A549 treated with GW870086 at 1 μM for 4 hours (cell line): ENCODE data around the gene PLEKHS1. TPM values are rescaled to one million over a fixed set of nuclear protein-coding genes. Genes with fewer than 3 reads are reported as not detected.

ENCODE experiments used
- total RNA-seq: library from RNA; stranded (reverse); fragments of 200-300 nt; extraction: Qiagen RNA extraction; gene quantifications from 5 replicates; pipeline ENCODE4 v1.2.3, GENCODE V29; 2022; ENCODE audit warnings: low read depth

The PLEKHS1 gene
- 0.03 TPM in 3 of 5 replicates, not detected in the others for total RNA-seq

DNA sequence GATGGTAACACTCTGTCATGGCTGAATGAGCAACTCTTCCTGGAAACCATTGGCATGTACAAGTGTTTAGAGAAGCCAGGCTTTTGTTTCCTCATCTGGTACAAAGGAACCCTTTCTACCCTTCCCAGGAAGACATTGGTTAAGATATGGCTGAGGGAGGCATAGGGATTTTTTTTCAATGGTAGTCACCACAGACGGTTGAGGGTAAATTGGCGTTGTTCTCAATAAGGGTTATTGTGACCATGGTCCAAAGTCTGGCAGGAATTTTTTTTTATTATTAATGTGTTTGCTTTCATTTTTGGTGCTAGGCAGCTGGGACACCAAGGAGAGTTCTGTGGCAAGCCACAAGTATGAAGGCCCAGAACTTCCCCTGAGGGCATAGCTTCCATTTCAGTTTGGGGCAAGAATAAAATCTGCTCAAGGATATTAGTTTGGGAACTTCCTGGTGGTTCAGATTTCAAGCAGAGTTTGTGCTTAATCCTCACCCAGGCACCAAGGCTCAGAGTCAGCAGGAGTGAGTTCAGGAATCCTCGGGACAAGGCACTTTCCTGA, at the start of gene PLEKHS1:
PLEKHS1 (plus strand) TSS at position 502 of the 552 bp plus-strand sequence. CDS start 3,596 bp downstream, outside the sequence.

Other genes starting within 250 kb of the PLEKHS1 start
- 0.07 to 0.17 TPM (median 0.14 TPM) in 5 replicates for gene HABP2, start 198.6 kb upstream of the PLEKHS1 start, total RNA-seq
- gene NRAP, start 87.6 kb upstream of the PLEKHS1 start, total RNA-seq: not detected in 5 replicates
- 26.5 to 35.2 TPM (median 32.0 TPM) in 5 replicates for gene CASP7, start 71.8 kb upstream of the PLEKHS1 start, total RNA-seq
- gene DCLRE1A, start 102.4 kb downstream of the PLEKHS1 start, total RNA-seq: 8.7 to 10.4 TPM (median 10.0 TPM) in 5 replicates
- gene NHLRC2, start 103.0 kb downstream of the PLEKHS1 start, total RNA-seq: 4.8 to 8.2 TPM (median 5.9 TPM) in 5 replicates